GM10847 (cell line): ENCODE results near the gene ADORA3.

ENCODE experiments used
- POLR2A ChIP-seq: IDR thresholded peaks from 2 replicates; pipeline ENCODE4 v1.6.1; 2011; ENCODE audit not compliant: insufficient read length; ENCODE audit errors: extremely low read depth

The ADORA3 gene

GRCh38 chr1:111513410-111514020 lies 10.1 kb upstream of the ADORA3 start:
- TF ChIP-seq POLR2A: no peak

GRCh38 chr1:111512931-111513330 lies 9.5 kb upstream of the ADORA3 start:
- TF ChIP-seq POLR2A: no peak

GRCh38 chr1:111512132-111512889 lies 8.9 kb upstream of the ADORA3 start:
- no peak for TF ChIP-seq POLR2A

- TF ChIP-seq POLR2A: no peak
Measured at GRCh38 chr1:111511370-111511769, 7.9 kb upstream of the ADORA3 start.

GRCh38 chr1:111509997-111510375 lies 6.6 kb upstream of the ADORA3 start:
- no peak for TF ChIP-seq POLR2A

GRCh38 chr1:111507411-111508201 lies 4.2 kb upstream of the ADORA3 start:
- peak; percentile 40 for TF ChIP-seq POLR2A

- TF ChIP-seq POLR2A: no peak
Measured at GRCh38 chr1:111506561-111506960, 3.1 kb upstream of the ADORA3 start.

- TF ChIP-seq POLR2A: peak; percentile 24
Measured at GRCh38 chr1:111505641-111506119, 2.2 kb upstream of the ADORA3 start.

- no peak for TF ChIP-seq POLR2A
Measured at GRCh38 chr1:111504097-111504496, 664 bp upstream of the ADORA3 start.

GRCh38 chr1:111501645-111502044 lies 1.8 kb downstream of the ADORA3 start:
- no peak for TF ChIP-seq POLR2A

GRCh38 chr1:111499026-111499785 lies 4.2 kb downstream of the ADORA3 start:
- no peak for TF ChIP-seq POLR2A

GRCh38 chr1:111497592-111497991 lies 5.8 kb downstream of the ADORA3 start:
- no peak for TF ChIP-seq POLR2A

- TF ChIP-seq POLR2A: no peak
Measured at GRCh38 chr1:111496398-111496797, 7.0 kb downstream of the ADORA3 start.

- no peak for TF ChIP-seq POLR2A
Measured at GRCh38 chr1:111491070-111491469, 12.4 kb downstream of the ADORA3 start.

- TF ChIP-seq POLR2A: no peak
Measured at GRCh38 chr1:111490220-111490619, 13.2 kb downstream of the ADORA3 start.

GRCh38 chr1:111489604-111490003 lies 13.8 kb downstream of the ADORA3 start:
- no peak for TF ChIP-seq POLR2A

GRCh38 chr1:111488669-111489068 lies 14.8 kb downstream of the ADORA3 start:
- TF ChIP-seq POLR2A: no peak
